Measurements from ENCODE around the gene HSPB1.
"Not testable (repeated sequence)": the region's sequence is repeated elsewhere in the genome, so short reads cannot be mapped to it uniquely, and the experiment has no call there.

GRCh38 chr7:76335417-76335816, 32.9 kb downstream of the HSPB1 start:
- TF ChIP-seq, protein P1, sequence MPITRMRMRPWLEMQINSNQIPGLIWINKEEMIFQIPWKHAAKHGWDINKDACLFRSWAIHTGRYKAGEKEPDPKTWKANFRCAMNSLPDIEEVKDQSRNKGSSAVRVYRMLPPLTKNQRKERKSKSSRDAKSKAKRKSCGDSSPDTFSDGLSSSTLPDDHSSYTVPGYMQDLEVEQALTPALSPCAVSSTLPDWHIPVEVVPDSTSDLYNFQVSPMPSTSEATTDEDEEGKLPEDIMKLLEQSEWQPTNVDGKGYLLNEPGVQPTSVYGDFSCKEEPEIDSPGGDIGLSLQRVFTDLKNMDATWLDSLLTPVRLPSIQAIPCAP (CRISPR knock-in tag; IDR thresholded peaks at IDR 0.05) = not testable (repeated sequence)
- not testable (repeated sequence) for TF ChIP-seq SP1 (CRISPR knock-in tag; conservative IDR thresholded peaks at IDR 0.05); PRDM15 (CRISPR knock-in tag; IDR thresholded peaks at IDR 0.05); CTCF (IDR thresholded peaks at IDR 0.05); MLX (CRISPR knock-in tag; IDR thresholded peaks at IDR 0.05)
- TF ChIP-seq, protein P2, sequence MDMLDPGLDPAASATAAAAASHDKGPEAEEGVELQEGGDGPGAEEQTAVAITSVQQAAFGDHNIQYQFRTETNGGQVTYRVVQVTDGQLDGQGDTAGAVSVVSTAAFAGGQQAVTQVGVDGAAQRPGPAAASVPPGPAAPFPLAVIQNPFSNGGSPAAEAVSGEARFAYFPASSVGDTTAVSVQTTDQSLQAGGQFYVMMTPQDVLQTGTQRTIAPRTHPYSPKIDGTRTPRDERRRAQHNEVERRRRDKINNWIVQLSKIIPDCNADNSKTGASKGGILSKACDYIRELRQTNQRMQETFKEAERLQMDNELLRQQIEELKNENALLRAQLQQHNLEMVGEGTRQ (CRISPR knock-in tag; IDR thresholded peaks at IDR 0.05) = not testable (repeated sequence)
- TF ChIP-seq, protein P3, sequence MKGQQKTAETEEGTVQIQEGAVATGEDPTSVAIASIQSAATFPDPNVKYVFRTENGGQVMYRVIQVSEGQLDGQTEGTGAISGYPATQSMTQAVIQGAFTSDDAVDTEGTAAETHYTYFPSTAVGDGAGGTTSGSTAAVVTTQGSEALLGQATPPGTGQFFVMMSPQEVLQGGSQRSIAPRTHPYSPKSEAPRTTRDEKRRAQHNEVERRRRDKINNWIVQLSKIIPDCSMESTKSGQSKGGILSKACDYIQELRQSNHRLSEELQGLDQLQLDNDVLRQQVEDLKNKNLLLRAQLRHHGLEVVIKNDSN (CRISPR knock-in tag; IDR thresholded peaks at IDR 0.05) = not testable (repeated sequence)

Measured in WTC11 (cell line).